Measurements from ENCODE around the gene PTPN23.

The PTPN23 gene

GRCh38 chr3:47380601-47381316 lies at the start of gene PTPN23:
Gene PTPN23, plus strand, starts transcription at chr3:47381021. Its CDS starts 76 bp downstream, at chr3:47381097.
- DNase-seq (ENCODE audit: low read depth): peak; percentile 95

GRCh38 chr3:47333907-47334306 lies 46.9 kb upstream of the PTPN23 start:
- TF ChIP-seq CTCF (IDR thresholded peaks at IDR 0.05; ENCODE audit: control insufficient read depth, insufficient read depth, low read depth, low read length, missing control alignments): no peak
- no peak overlapping the region for H3K4me3 ChIP-seq (ENCODE audit: control insufficient read depth, low read depth, low read length)
- no peak for DNase-seq (ENCODE audit: low read depth)

More at GRCh38 chr3:47380601-47381316, at the start of gene PTPN23:
- H3K4me3 ChIP-seq (ENCODE audit: control insufficient read depth, low read depth, low read length): peak within 1 kb of the TSS; percentile 95
- no peak for TF ChIP-seq CTCF (IDR thresholded peaks at IDR 0.05; ENCODE audit: control insufficient read depth, insufficient read depth, low read depth, low read length, missing control alignments)

- DNase-seq (ENCODE audit: low read depth): no peak
- no peak for TF ChIP-seq CTCF (IDR thresholded peaks at IDR 0.05; ENCODE audit: control insufficient read depth, insufficient read depth, low read depth, low read length, missing control alignments)
- H3K4me3 ChIP-seq (ENCODE audit: control insufficient read depth, low read depth, low read length): no peak overlapping the region
These were observed 43.2 kb upstream of the PTPN23 start for GRCh38 chr3:47337656-47338055.

DNA sequence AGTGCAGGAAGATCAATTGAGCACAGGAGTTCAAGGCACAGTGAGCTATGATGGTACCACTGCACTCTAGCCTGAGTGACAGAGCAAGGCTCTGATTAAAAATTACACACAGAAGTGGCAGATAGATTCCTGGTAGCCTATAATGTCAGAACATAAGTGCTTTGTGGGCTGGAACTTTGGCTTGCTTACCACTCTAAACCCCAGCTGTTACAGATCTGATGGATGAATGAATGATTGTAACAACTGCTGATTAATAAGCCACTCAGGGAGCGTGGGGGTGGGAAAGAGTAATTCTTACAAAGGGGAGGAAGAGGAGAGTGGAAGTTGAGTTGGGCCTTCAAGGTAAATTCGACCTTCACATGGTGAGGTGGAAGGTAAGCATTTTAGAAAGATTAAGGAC lies 40.9 kb upstream of the PTPN23 start:
- no peak for TF ChIP-seq CTCF (IDR thresholded peaks at IDR 0.05; ENCODE audit: control insufficient read depth, insufficient read depth, low read depth, low read length, missing control alignments)
- no peak for DNase-seq (ENCODE audit: low read depth)
- H3K4me3 ChIP-seq (ENCODE audit: control insufficient read depth, low read depth, low read length): no peak overlapping the region

DNA sequence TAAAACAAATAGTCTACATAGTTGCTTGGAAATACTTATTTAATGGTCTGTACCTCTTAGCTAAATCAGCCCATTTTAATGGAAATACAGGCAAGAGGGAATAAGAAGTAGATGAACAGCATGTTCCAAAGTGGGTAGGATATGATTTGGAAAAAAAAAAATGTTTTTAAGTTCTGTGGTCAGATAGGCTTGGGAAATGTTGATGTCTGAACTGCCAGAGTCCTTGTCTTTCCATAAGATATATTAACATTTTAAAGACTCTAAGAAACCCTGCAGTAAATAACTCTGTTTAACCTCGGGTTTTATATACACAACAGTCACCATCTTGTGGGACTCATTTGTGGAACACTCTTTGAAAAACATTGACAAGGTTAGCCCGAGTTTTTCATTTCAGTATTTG lies 40.0 kb upstream of the PTPN23 start:
- TF ChIP-seq CTCF (IDR thresholded peaks at IDR 0.05; ENCODE audit: control insufficient read depth, insufficient read depth, low read depth, low read length, missing control alignments): no peak
- no peak overlapping the region for H3K4me3 ChIP-seq (ENCODE audit: control insufficient read depth, low read depth, low read length)
- DNase-seq (ENCODE audit: low read depth): no peak

GRCh38 chr3:47342151-47342550 lies 38.7 kb upstream of the PTPN23 start:
- no peak for TF ChIP-seq CTCF (IDR thresholded peaks at IDR 0.05; ENCODE audit: control insufficient read depth, insufficient read depth, low read depth, low read length, missing control alignments)
- no peak for DNase-seq (ENCODE audit: low read depth)
- H3K4me3 ChIP-seq (ENCODE audit: control insufficient read depth, low read depth, low read length): no peak overlapping the region
